SKM-1 treated with dmso at 0.1 percent for 144 hours (cell line): Measurements from ENCODE around the gene LEKR1.
A peak's percentile ranks its signal among the peaks of the same experiment; 100 is the strongest.
"Not testable (repeated sequence)": the region's sequence is repeated elsewhere in the genome, so short reads cannot be mapped to it uniquely, and the experiment has no call there.

Experiments used
- DNase-seq: peaks from one replicate; lab custom pipeline; 2025; ENCODE audit not compliant: unreplicated experiment; lab: John Stamatoyannopoulos, UW

The LEKR1 gene

GRCh38 chr3:156806698-156807097, 19.5 kb upstream of the LEKR1 start:
- no peak for DNase-seq

- no peak for DNase-seq
These were observed 18.1 kb upstream of the LEKR1 start for GRCh38 chr3:156808025-156808424.

- DNase-seq = no peak
These were observed 14.9 kb upstream of the LEKR1 start for GRCh38 chr3:156811089-156811862.

GRCh38 chr3:156812521-156813335, 13.4 kb upstream of the LEKR1 start:
- peak; percentile 41 for DNase-seq

- no peak for DNase-seq
These were observed 11.9 kb upstream of the LEKR1 start for GRCh38 chr3:156814295-156814694.

GRCh38 chr3:156816091-156816793, 9.9 kb upstream of the LEKR1 start:
- no peak for DNase-seq

- peak; percentile 22 for DNase-seq
These were observed 9.1 kb upstream of the LEKR1 start for GRCh38 chr3:156816794-156817645.

GRCh38 chr3:156817646-156818272, 8.4 kb upstream of the LEKR1 start:
- no peak for DNase-seq

- no peak for DNase-seq
These were observed 7.9 kb upstream of the LEKR1 start for GRCh38 chr3:156818273-156818651.

- DNase-seq = no peak
These were observed 7.3 kb upstream of the LEKR1 start for GRCh38 chr3:156818890-156819289.

- no peak for DNase-seq
These were observed 6.1 kb upstream of the LEKR1 start for GRCh38 chr3:156819842-156820691.

- DNase-seq = no peak
These were observed 5.5 kb upstream of the LEKR1 start for GRCh38 chr3:156820692-156821080.

GRCh38 chr3:156822626-156823260, 3.4 kb upstream of the LEKR1 start:
- not testable (repeated sequence) for DNase-seq

GRCh38 chr3:156825795-156826143, 384 bp upstream of the LEKR1 start:
- peak; percentile 75 for DNase-seq

GRCh38 chr3:156826896-156827882, 1.0 kb downstream of the LEKR1 start:
- DNase-seq = no peak

GRCh38 chr3:156831006-156831405, 4.9 kb downstream of the LEKR1 start:
- DNase-seq = no peak

- no peak for DNase-seq
These were observed 8.3 kb downstream of the LEKR1 start for GRCh38 chr3:156834435-156834834.
